K562 (cell line): ENCODE data around the gene CD55. TPM values are rescaled to one million over a fixed set of nuclear protein-coding genes. Genes with fewer than 3 reads are reported as not detected.
A peak's percentile ranks its signal among the peaks of the same experiment; 100 is the strongest.

ENCODE experiments used
- ATAC-seq: fragments of 200-7000 bp; cut with Tn5 transposase; 3 replicates; pipeline ENCODE4 v1.9.1; 2020; ENCODE audit warnings: moderate library complexity
- BruUV-seq: library from RNA; stranded (reverse); fragments of 400-500 nt; replicated peaks from 2 replicates; lab custom pipeline; 2021; lab: Mats Ljungman, UMichigan
- CTCF ChIA-PET: fragments of 300-600 bp; formaldehyde crosslinking; extraction: SDS; loops from one replicate; lab custom pipeline; 2021; ENCODE audit warnings: low intra/inter-chr PET ratio; lab: Yijun Ruan, JAX
- POLR2A ChIA-PET: fragments of 300-600, 350-650 bp; sonication (Branson Sonifier 250); formaldehyde crosslinking; extraction: SDS; loops from one replicate; lab custom pipeline; 2021; ENCODE audit warnings: antibody characterized with exemption, inconsistent platforms; lab: Yijun Ruan, JAX
- DNase-seq, 4 experiments: peaks; one replicate each; pipeline versions ENCODE4 v3.0.0 to v3.0.0-alpha.2; 2011 to 2018; ENCODE audit warnings: low spot score in 3 of 4, mixed read lengths in 3 of 4; ENCODE audit errors: extremely low read depth in 1 of 4
- FAIRE-seq: peaks from 2 replicates; lab custom pipeline; 2011; peaks lifted over from hg19 to GRCh38; lab: Jason Lieb, UNC
- H2AFZ ChIP-seq: 2 replicates; pipeline ENCODE4 v1.6.0; 2011; ENCODE audit warnings: low read depth, low read length, control low read depth, inconsistent platforms
- H3K27ac ChIP-seq: fragments of 200-600 bp; 3 replicates; pipeline ENCODE4 v1.8.0; 2011; ENCODE audit warnings: low read depth, mild to moderate bottlenecking, control low read depth, inconsistent platforms, low read length, moderate library complexity, mixed read lengths; ENCODE audit errors: extremely low read depth
- H3K27me3 ChIP-seq, 2 experiments: fragments of 300-600 bp in 1 of 2; 2 replicates in 1 of 2; 3 replicates in 1 of 2; pipeline versions ENCODE4 v1.6.0 to v1.8.0; 2011; ENCODE audit warnings: inconsistent platforms in 2 of 2, low read length in 2 of 2, mild to moderate bottlenecking in 1 of 2, mixed read lengths in 1 of 2, moderate library complexity in 1 of 2; ENCODE audit not compliant: control insufficient read depth in 2 of 2, insufficient read depth in 2 of 2
- H3K36me3 ChIP-seq: fragments of 300-600 bp; 3 replicates; pipeline ENCODE4 v1.8.0; 2011; ENCODE audit warnings: mild to moderate bottlenecking, low read length, inconsistent platforms; ENCODE audit not compliant: control insufficient read depth, insufficient read depth
- H3K4me1 ChIP-seq, 2 experiments: fragments of 200-600 bp in 1 of 2; replicated peaks in 1 of 2; 2 replicates in 1 of 2; 3 replicates in 1 of 2; pipeline versions ENCODE4 v1.5.1 to v1.8.0; 2011; ENCODE audit warnings: inconsistent platforms in 2 of 2, low read length in 2 of 2, mild to moderate bottlenecking in 1 of 2, mixed read lengths in 1 of 2, moderate library complexity in 1 of 2; ENCODE audit not compliant: control insufficient read depth in 2 of 2, insufficient read depth in 2 of 2
- H3K4me2 ChIP-seq: 2 replicates; pipeline ENCODE4 v1.6.1; 2011; ENCODE audit warnings: low read length, control low read depth, inconsistent platforms, mixed read lengths; ENCODE audit not compliant: insufficient read depth
- H3K4me3 ChIP-seq: fragments of 200-600 bp; sonication (generic), shearing (Covaris generic); 2 replicates; pipeline ENCODE4 v1.5.1; 2016; ENCODE audit warnings: control low read depth, inconsistent platforms
- H3K79me2 ChIP-seq: fragments of 200-600 bp; 3 replicates; pipeline ENCODE4 v1.8.0; 2011; ENCODE audit warnings: low read length, inconsistent platforms; ENCODE audit not compliant: control insufficient read depth, insufficient read depth
- H3K9ac ChIP-seq, 2 experiments: 2 replicates each; pipeline versions ENCODE4 v1.6.0 to v1.6.1; 2011; ENCODE audit warnings: low read depth in 2 of 2, low read length in 2 of 2, control low read depth in 1 of 2, inconsistent platforms in 1 of 2, mild to moderate bottlenecking in 1 of 2, mixed read lengths in 1 of 2; ENCODE audit not compliant: insufficient read depth in 1 of 2
- H3K9me1 ChIP-seq: one replicate; pipeline ENCODE4 v1.6.0; 2011; ENCODE audit warnings: inconsistent platforms, mild to moderate bottlenecking, low read length, moderate library complexity; ENCODE audit not compliant: control insufficient read depth, insufficient read depth
- H3K9me3 ChIP-seq: replicated peaks from 2 replicates; pipeline ENCODE4 v1.5.1; 2011; ENCODE audit warnings: low read depth, low read length, inconsistent platforms; ENCODE audit not compliant: control insufficient read depth, insufficient read depth
- H4K20me1 ChIP-seq: replicated peaks from 2 replicates; pipeline ENCODE4 v1.6.1; 2011; ENCODE audit warnings: low read length, inconsistent platforms, mixed read lengths; ENCODE audit not compliant: control insufficient read depth, insufficient read depth
- CTCFL ChIP-seq: IDR thresholded peaks from 2 replicates; pipeline ENCODE4 v1.6.1; 2011; ENCODE audit warnings: borderline replicate concordance, low read depth, mild to moderate bottlenecking, moderate library complexity, low read length; ENCODE audit not compliant: insufficient read depth, poor library complexity, severe bottlenecking
- ESRRB ChIP-seq: fragments of 250-450 bp; sonication (Bioruptor Pico); IDR thresholded peaks from 2 replicates; pipeline ENCODE4 v1.5.0; 2020; ENCODE audit warnings: mild to moderate bottlenecking, moderate library complexity, borderline replicate concordance
- ETS2 ChIP-seq: IDR thresholded peaks from 2 replicates; pipeline ENCODE4 v1.6.1; 2016; ENCODE audit warnings: borderline replicate concordance, missing genetic modification characterization, mild to moderate bottlenecking, moderate library complexity, missing compliant biosample characterization; ENCODE audit not compliant: poor library complexity, severe bottlenecking
- FOXJ2 ChIP-seq: fragments of 200-800 bp; sonication (Bioruptor generic); IDR thresholded peaks from 2 replicates; pipeline ENCODE4 v1.6.1; 2016; ENCODE audit warnings: missing genetic modification characterization, missing compliant biosample characterization
- HNRNPUL1 ChIP-seq: fragments of 200-400 bp; formaldehyde crosslinking; IDR thresholded peaks from 2 replicates; pipeline ENCODE4 v1.6.1; 2017; ENCODE audit warnings: low read length
- NCOA2 ChIP-seq, 2 experiments: fragments of 450-650 bp; IDR thresholded peaks; 2 replicates each; pipeline ENCODE4 v1.6.1; 2018; ENCODE audit warnings: mild to moderate bottlenecking in 2 of 2, moderate library complexity in 1 of 2; ENCODE audit not compliant: partially characterized antibody in 2 of 2
- NCOR1 ChIP-seq: fragments of 450-650 bp; IDR thresholded peaks from 2 replicates; pipeline ENCODE4 v1.6.1; 2016; ENCODE audit warnings: mild to moderate bottlenecking, moderate library complexity
- RHOXF2B ChIP-seq: fragments of 250-450 bp; sonication (Bioruptor Pico); conservative IDR thresholded peaks from 2 replicates; pipeline ENCODE4 v1.5.1; 2021
- ZBTB40 ChIP-seq, 2 experiments: fragments of 450-650 bp in 1 of 2; sonication (generic) in 1 of 2; formaldehyde crosslinking in 1 of 2; IDR thresholded peaks; 2 replicates each; pipeline versions ENCODE4 v1.7.1 to v1.9.0; 2016 to 2022; ENCODE audit warnings: inconsistent platforms in 1 of 2, mild to moderate bottlenecking in 1 of 2, missing genetic modification reagents in 1 of 2
- ZNF174 ChIP-seq: fragments of 250-450 bp; sonication (Bioruptor Pico); IDR thresholded peaks from 2 replicates; pipeline ENCODE4 v1.4.0; 2020; ENCODE audit warnings: mild to moderate bottlenecking
- ZNF384 ChIP-seq: IDR thresholded peaks from 2 replicates; pipeline ENCODE4 v1.6.1; 2012; ENCODE audit warnings: low read depth, low read length, improper control_type of control experiment
- WGBS: fragments of 100-300 bp; shearing (Covaris generic); methylation state at CpG from one replicate; pipeline ENCODE4 v1.1.6; 2016; ENCODE audit warnings: low coverage, mixed read lengths; ENCODE audit not compliant: insufficient coverage; ENCODE audit errors: missing lambda C conversion rate; 5-methylcytosine and 5-hydroxymethylcytosine counted together
- in situ Hi-C: fragments of 300-500 bp; cut with MboI; formaldehyde crosslinking; loops from 4 replicates; pipeline ENCODE4 v1.15.0; 2018; ENCODE audit warnings: inconsistent platforms, mixed read lengths
- intact Hi-C: fragments of 100-400 bp; cut with micrococcal nuclease; formaldehyde crosslinking; loops from 2 replicates; pipeline ENCODE4 v1.14.2; 2022
- polyA plus RNA-seq, 8 experiments: library from polyadenylated mRNA; depleted of rRNA in 4 of 8; stranded (reverse) in 5 of 8; unstranded in 3 of 8; fragments of >200 nt; fragmentation: Nextera tagmentation in 2 of 8; fragmentation: Illumina TruSeq in 1 of 8; extraction: Ambion mirVana in 2 of 8; extraction: Trizol in 1 of 8; gene quantifications; 2 replicates each; pipeline versions ENCODE4 v1.2.1 to v1.2.3, GENCODE V29; 2011 to 2014; ENCODE audit warnings: inconsistent platforms in 1 of 8, missing spikeins in 1 of 8
- total RNA-seq, 7 experiments: library from RNA; depleted of rRNA in 6 of 7; stranded (reverse); fragments of >200 nt in 6 of 7; fragmentation: Illumina TruSeq in 2 of 7; extraction: Trizol in 2 of 7; gene quantifications; 2 replicates each; pipeline versions ENCODE4 v1.2.1 to v1.2.3, GENCODE V29; 2011 to 2021; ENCODE audit warnings: low replicate concordance in 1 of 7

Gene CD55
- total and polyA plus RNA-seq, 9 of the 15 experiments (the other 6 are each of a cell fraction or from before 2014, with no cell fraction given), result 17.7 to 150 (median 97.0) TPM

GRCh38 chr1:207288315-207288714, 33.2 kb upstream of the CD55 start:
- intact Hi-C loops, result no loop called here
- DNase-seq (peak in 1 of 4 experiments; percentile 29), FAIRE-seq (peak; percentile 67), ATAC-seq (peak; percentile 51)
- Histone ChIP-seq H3K27me3 (no peaks in the 10 kb centered on the region), H2AFZ (peak overlapping the region; percentile 21), H3K27ac (no peak overlapping the region), H3K4me1 (peaks cover 0 to 7% of the 10 kb centered on the region in 2 experiments; a peak in 1 of 5 replicates), H3K4me3 (no peak overlapping the region), H3K9ac (no peak overlapping the region), H3K9me3 (peaks cover 5% of the 10 kb centered on the region), H3K4me2 (no peak overlapping the region), H3K79me2 (no peaks in the 10 kb centered on the region), H3K36me3 (no peaks in the 10 kb centered on the region), H3K9me1 (no peaks in the 10 kb centered on the region), H4K20me1 (no peaks in the 10 kb centered on the region)
- no TSS peak for BruUV-seq
- POLR2A ChIA-PET, result interaction anchor here (0.6 to 1.3 kb wide), 4 partner anchors 13 to 235 kb away, joined by 3 to 4 read pairs (median 3); partner anchors contain the start of gene PFKFB2
- in situ Hi-C loops, result no loop called here
- 16% methylated on average over 4 of the region's 4 CpGs for WGBS
- CTCF ChIA-PET, result no interaction called here
- TF ChIP-seq NCOR1 (no peak), ZNF384 (0 out of 2 replicates have a peak, but pooled peaks have one; percentile 15), CTCFL (no peak), HNRNPUL1 (no peak), ETS2 (tag) (no peak), ESRRB (CRISPR knock-in tag) (no peak), FOXJ2 (tag) (peak; percentile 95), NCOA2 (IDR thresholded peaks at IDR 0.05; ENCODE audit: partially characterized antibody in 2 of 2) (no peak), RHOXF2B (CRISPR knock-in tag) (0 out of 2 replicates have a peak, but pooled peaks have one; percentile 12), ZBTB40 (IDR thresholded peaks at IDR 0.05) (peak; percentile 63; the same call in 1 of the 2 replicates), ZBTB40 (CRISPR knock-in tag; IDR thresholded peaks at IDR 0.05) (no peak), ZNF174 (CRISPR knock-in tag) (no peak)
